ENCODE results near the gene ATP5F1A.

DNA sequence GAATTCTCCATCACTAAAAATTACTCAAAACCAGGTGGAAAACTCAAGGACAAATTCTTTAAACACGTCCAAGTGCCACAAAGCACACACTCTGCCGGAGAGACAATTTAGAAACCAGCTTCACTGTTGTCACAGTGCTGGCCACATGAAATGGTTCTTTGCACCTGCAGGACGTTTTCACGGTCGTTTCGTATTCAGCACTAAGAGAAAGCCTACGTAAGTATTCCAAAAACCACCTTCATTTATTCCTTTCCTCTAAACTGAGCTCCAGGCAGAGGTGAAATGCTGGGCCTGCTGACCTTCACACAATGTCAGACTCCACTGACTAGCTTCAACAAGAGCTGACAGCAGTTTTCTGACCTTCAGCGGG, 680 bp downstream of the ATP5F1A start:
- TF ChIP-seq CTCF (conservative IDR thresholded peaks at IDR 0.05; ENCODE audit: low read length) (no peak), EZH2phosphoT487 (IDR thresholded peaks at IDR 0.05; ENCODE audit: borderline replicate concordance, low read depth, low read length) (no peak)

Data from OCI-LY7 (cell line).